Cortex of kidney (tissue), 1 donor: ENCODE results near the gene C10orf88.
"Not testable (repeated sequence)": the region's sequence is repeated elsewhere in the genome, so short reads cannot be mapped to it uniquely, and the experiment has no call there.

Experiments
- DNase-seq: peaks from one replicate; lab custom pipeline; 2025; lab: John Stamatoyannopoulos, UW

The C10orf88 gene

GRCh38 chr10:122962405-122962804 is 8.4 kb upstream of the C10orf88 start:
- DNase-seq = no peak

- no peak for DNase-seq
Measured at GRCh38 chr10:122957474-122957873, 3.4 kb upstream of the C10orf88 start.

GRCh38 chr10:122955892-122956291 is 1.9 kb upstream of the C10orf88 start:
- DNase-seq = no peak

DNA sequence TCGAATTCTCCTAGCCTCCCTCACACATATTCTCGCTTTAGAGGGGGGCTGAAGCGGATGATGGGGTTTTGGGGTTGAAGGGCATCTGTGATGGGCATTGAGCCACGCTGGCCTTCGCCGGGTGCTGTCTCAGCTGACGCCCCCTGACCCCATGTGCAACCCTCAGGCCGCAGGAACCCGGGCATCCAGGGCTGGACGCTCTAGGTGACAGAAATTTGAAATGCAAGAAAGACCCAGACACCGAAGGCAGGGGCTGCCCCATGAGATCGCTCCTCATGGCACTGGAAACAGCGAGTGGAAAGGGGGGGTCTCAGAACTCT is 664 bp upstream of the C10orf88 start:
- no peak for DNase-seq

GRCh38 chr10:122949296-122949695 is 4.7 kb downstream of the C10orf88 start:
- no peak for DNase-seq

DNA sequence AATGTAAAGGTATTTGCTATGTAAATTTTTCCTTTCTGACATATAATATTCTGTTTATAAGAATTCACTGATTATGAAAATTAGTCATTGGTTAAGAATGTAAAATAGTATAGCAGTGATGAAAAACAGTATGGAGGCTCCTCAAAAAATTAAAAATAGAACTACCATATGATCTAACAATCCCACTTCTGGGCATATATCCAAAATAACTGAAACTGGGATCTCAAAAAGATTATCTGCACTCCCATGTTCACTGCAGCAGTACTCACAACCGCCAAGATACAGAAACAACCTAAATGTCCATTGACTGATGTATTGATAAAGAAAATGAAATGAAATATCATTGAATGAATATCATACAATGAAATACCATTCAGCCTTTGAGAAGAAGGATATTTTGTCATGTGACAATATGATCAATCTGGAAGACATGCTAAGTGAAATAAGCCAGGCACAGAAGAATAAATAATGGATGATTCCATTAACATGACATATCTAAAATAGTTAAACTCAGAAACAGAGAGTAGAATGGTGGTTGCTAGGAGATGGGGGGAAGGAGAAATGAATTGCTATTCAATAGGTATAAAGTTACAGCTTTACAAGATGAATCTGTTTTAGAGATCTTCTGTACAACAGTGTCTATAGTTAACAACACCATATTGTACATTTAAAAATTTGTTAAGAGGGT is 14.0 kb downstream of the C10orf88 start:
- no peak for DNase-seq

DNA sequence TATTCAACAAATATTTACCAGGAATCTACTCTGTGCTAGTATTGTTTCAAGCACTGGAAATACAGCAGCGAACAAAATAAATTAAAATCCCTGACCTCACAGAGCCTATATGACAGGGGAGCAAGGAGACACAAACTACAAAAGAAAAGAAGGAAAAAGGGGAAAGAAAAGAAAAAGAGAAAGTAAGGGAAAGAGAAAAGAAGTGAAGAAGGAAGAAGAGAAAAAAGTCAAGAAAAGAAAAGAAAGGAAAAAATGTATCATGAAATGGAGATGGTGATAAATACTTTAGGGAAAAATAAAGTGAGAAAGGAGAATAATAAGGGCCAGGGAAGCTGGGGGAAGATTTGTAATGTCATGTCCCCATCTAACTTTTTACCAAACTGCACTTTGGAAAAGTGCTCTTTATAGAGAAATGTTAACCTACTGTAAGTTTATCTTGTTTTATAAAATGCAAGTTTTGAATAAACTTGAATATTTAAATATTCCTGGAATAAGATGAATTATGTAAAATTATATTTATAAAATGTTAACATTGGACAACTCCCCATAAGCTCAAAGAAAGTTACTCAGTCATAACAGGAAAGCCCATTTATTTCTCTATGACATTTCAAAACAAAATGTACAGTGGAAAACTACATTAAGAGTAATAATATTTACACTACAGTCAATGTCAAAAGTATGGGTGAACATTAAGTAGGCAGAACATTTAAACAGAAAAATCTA is 14.7 kb downstream of the C10orf88 start:
- no peak for DNase-seq

GRCh38 chr10:122931088-122931906 is 22.7 kb downstream of the C10orf88 start:
- DNase-seq = no peak

DNA sequence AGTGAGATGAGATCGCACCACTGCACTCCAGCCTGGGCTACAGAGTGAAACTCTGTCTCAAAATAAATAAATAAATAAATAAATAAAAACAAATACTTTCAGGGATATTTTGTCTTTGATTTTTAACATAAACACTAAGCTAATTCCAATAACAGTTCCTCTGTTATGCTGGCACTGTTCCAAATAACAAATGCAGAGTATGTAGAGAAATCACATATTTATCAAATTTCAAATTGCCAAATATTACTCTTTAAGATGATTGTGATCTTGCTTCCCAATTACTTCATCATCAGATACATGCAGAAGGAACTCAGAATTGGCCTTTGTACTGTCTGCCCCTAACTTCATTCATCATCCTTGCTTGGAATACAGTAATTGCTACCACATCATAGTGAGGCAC is 23.9 kb downstream of the C10orf88 start:
- no peak for DNase-seq

GRCh38 chr10:122915700-122916099 is 38.3 kb downstream of the C10orf88 start:
- DNase-seq = no peak

DNA sequence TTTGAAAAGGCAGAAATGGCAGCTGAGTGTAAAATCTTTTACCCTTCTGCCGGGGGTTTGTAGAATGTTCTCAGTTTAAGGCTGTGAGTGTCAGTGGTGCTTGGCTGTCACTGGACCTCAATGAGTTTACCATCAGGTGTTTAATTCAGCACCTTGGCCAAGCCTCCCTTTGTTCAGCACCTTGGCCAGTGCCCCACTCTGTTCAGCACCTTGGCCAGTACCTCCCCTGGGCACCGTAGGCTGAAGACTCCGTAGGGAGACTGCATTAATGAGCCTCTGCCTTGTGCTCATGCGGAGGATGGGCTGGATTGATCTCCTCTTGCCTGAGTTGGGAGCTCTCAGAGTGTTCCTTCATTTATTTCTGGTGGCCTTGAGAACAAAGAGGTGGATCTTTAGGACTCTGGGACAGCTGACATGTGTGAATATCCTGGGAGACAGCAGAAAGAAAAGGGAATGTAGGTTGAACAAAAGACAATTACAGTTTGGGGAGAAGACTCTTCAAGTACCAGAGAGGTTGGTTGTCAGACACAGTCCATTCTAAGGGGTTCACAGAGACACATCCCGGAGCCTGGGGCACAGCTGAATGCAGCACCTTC is 42.0 kb downstream of the C10orf88 start:
- DNase-seq = no peak

DNA sequence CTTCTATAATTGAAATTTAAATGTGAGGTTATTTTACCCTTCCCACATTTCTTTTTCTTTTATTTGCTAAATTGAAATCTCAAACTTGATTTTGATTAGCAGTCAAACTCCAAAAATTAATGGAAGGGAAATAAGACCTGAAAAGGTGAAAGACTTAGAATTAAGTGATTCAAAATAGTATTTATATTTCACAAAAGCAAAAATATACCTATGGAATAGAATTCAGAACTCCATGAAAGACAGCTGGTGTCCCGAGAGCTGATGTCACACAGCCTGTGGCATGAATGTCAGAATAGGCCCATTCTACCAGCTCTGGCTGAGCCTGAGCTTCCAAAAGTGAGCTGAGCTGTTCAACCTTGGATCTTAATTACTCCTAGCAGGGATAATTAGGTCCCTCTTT is 43.7 kb downstream of the C10orf88 start, which contains the start of gene FAM24A:
Gene FAM24A (plus strand): TSS at position 301 of the 400 bp plus-strand sequence. CDS start 1,025 bp downstream, outside the sequence.
- no peak for DNase-seq

- DNase-seq = not testable (repeated sequence)
Measured at GRCh38 chr10:122903861-122904260, 50.2 kb downstream of the C10orf88 start.

- DNase-seq = no peak
Measured at GRCh38 chr10:122894261-122894944, 59.6 kb downstream of the C10orf88 start.

- DNase-seq = no peak
Measured at GRCh38 chr10:122884166-122884565, 69.9 kb downstream of the C10orf88 start.

- no peak for DNase-seq
Measured at GRCh38 chr10:122882766-122883165, 71.3 kb downstream of the C10orf88 start.
